Right hindlimb (tissue), 1 donor: Measurements from ENCODE around the gene PSD2.

Experiments
- DNase-seq: peaks from one replicate; pipeline ENCODE4 v3.0.0-alpha.2; 2018

Gene PSD2

GRCh38 chr5:139859013-139859412 is 63.4 kb downstream of the PSD2 start:
- no peak for DNase-seq

GRCh38 chr5:139861021-139861888 is 65.6 kb downstream of the PSD2 start:
- DNase-seq = no peak

GRCh38 chr5:139861889-139862207 is 66.2 kb downstream of the PSD2 start:
- no peak for DNase-seq

GRCh38 chr5:139862313-139862712 is 66.7 kb downstream of the PSD2 start:
- no peak for DNase-seq

GRCh38 chr5:139862803-139863202 is 67.2 kb downstream of the PSD2 start:
- no peak for DNase-seq

- peak; percentile 40 for DNase-seq
These were observed 67.8 kb downstream of the PSD2 start for GRCh38 chr5:139863361-139863760.

GRCh38 chr5:139863855-139864558 is 68.4 kb downstream of the PSD2 start:
- peak; percentile 75 for DNase-seq

GRCh38 chr5:139864716-139865483 is 69.3 kb downstream of the PSD2 start:
- no peak for DNase-seq

GRCh38 chr5:139867109-139867508 is 71.5 kb downstream of the PSD2 start:
- DNase-seq = no peak

- no peak for DNase-seq
These were observed 72.0 kb downstream of the PSD2 start for GRCh38 chr5:139867581-139867980.

GRCh38 chr5:139869042-139869790 is 73.6 kb downstream of the PSD2 start:
- DNase-seq = no peak

GRCh38 chr5:139870677-139871076 is 75.1 kb downstream of the PSD2 start:
- DNase-seq = no peak

- DNase-seq = no peak
These were observed 76.0 kb downstream of the PSD2 start for GRCh38 chr5:139871614-139872013.

- no peak for DNase-seq
These were observed 76.6 kb downstream of the PSD2 start for GRCh38 chr5:139872052-139872766.

- DNase-seq = no peak
These were observed 77.5 kb downstream of the PSD2 start for GRCh38 chr5:139872851-139873794.

GRCh38 chr5:139875957-139876356 is 80.3 kb downstream of the PSD2 start:
- no peak for DNase-seq

GRCh38 chr5:139877129-139877597 is 81.6 kb downstream of the PSD2 start:
- no peak for DNase-seq

- DNase-seq = no peak
These were observed 82.5 kb downstream of the PSD2 start for GRCh38 chr5:139878093-139878492.

- DNase-seq = no peak
These were observed 85.0 kb downstream of the PSD2 start for GRCh38 chr5:139880416-139881142.

- peak; percentile 40 for DNase-seq
These were observed 85.6 kb downstream of the PSD2 start for GRCh38 chr5:139881143-139881733.
